Measurements from ENCODE around the gene CDK16. TPM values are rescaled to one million over a fixed set of nuclear protein-coding genes. Genes with fewer than 3 reads are reported as not detected.
A peak's percentile ranks its signal among the peaks of the same experiment; 100 is the strongest.

CDK16 gene
- total and polyA plus RNA-seq, 9 of the 15 experiments (the other 6 are each of a cell fraction or from before 2014, with no cell fraction given): 3.9 to 104 (median 57.5) TPM

GRCh38 chrX:47217852-47218279, 615 bp upstream of the CDK16 start (continued):
- TF ChIP-seq, protein P1, sequence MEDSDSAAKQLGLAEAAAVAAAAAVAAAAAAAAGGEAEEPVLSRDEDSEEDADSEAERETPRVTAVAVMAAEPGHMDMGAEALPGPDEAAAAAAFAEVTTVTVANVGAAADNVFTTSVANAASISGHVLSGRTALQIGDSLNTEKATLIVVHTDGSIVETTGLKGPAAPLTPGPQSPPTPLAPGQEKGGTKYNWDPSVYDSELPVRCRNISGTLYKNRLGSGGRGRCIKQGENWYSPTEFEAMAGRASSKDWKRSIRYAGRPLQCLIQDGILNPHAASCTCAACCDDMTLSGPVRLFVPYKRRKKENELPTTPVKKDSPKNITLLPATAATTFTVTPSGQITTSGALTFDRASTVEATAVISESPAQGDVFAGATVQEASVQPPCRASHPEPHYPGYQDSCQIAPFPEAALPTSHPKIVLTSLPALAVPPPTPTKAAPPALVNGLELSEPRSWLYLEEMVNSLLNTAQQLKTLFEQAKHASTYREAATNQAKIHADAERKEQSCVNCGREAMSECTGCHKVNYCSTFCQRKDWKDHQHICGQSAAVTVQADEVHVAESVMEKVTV (CRISPR knock-in tag; IDR thresholded peaks at IDR 0.05): no peak
- TF ChIP-seq E4F1 (CRISPR knock-in tag; IDR thresholded peaks at IDR 0.05; ENCODE audit: borderline replicate concordance) (no peak), L3MBTL2 (IDR thresholded peaks at IDR 0.05) (no peak), TBP (optimal IDR thresholded peaks at IDR 0.05; ENCODE audit: low read depth, low read length) (peak; percentile 42)
